HG02678 (cell line): ENCODE measurements around the gene RNF207.

Source experiments
- ATAC-seq: cut with Tn5 transposase; IDR thresholded peaks from one replicate; pipeline ENCODE4 v1.9.1; 2021; ENCODE audit warnings: mild to moderate bottlenecking, moderate library complexity; ENCODE audit not compliant: unreplicated experiment

Gene RNF207

GRCh38 chr1:6265151-6265550 lies 59.2 kb downstream of the RNF207 start:
- ATAC-seq = no peak

GRCh38 chr1:6266641-6267040 lies 60.7 kb downstream of the RNF207 start:
- ATAC-seq = no peak

- no peak for ATAC-seq
Observed at GRCh38 chr1:6267686-6268322, 61.9 kb downstream of the RNF207 start.

- ATAC-seq = no peak
Observed at GRCh38 chr1:6268415-6268814, 62.5 kb downstream of the RNF207 start.

- ATAC-seq = no peak
Observed at GRCh38 chr1:6269296-6269695, 63.4 kb downstream of the RNF207 start.

- ATAC-seq = no peak
Observed at GRCh38 chr1:6269720-6270400, 63.9 kb downstream of the RNF207 start.

- ATAC-seq = no peak
Observed at GRCh38 chr1:6270401-6270800, 64.5 kb downstream of the RNF207 start.
